Bronchial epithelial cell (primary cell): ENCODE measurements around the gene SMIM15. TPM values are rescaled to one million over a fixed set of nuclear protein-coding genes. Genes with fewer than 3 reads are reported as not detected.

Source experiments
- DNase-seq: peaks from one replicate; pipeline ENCODE4 v3.0.0-alpha.2; 2010; ENCODE audit warnings: low read depth
- FAIRE-seq: peaks from 2 replicates; lab custom pipeline; 2011; peaks lifted over from hg19 to GRCh38; lab: Jason Lieb, UNC
- H3K27me3 ChIP-seq: 2 replicates; pipeline ENCODE4 v1.5.1; 2011; ENCODE audit warnings: low read length; ENCODE audit not compliant: control insufficient read depth, insufficient read depth
- H3K36me3 ChIP-seq: 2 replicates; pipeline ENCODE4 v1.5.1; 2011; ENCODE audit warnings: low read length; ENCODE audit not compliant: control insufficient read depth, insufficient read depth
- H3K4me3 ChIP-seq: 2 replicates; pipeline ENCODE4 v1.5.1; 2011; ENCODE audit warnings: mild to moderate bottlenecking, low read depth, low read length, control low read depth
- CTCF ChIP-seq: IDR thresholded peaks from 2 replicates; pipeline ENCODE4 v1.5.1; 2011; ENCODE audit warnings: mild to moderate bottlenecking, moderate library complexity, low read length, control low read depth, inconsistent platforms; ENCODE audit not compliant: insufficient read depth, severe bottlenecking
- total RNA-seq: library from RNA; depleted of rRNA; stranded (reverse); fragments of >200 nt; gene quantifications from 2 replicates; pipeline ENCODE4 v1.2.1, GENCODE V29; 2014

Gene SMIM15
- total RNA-seq, 1 donor from 2014 or later = 104 TPM

DNA sequence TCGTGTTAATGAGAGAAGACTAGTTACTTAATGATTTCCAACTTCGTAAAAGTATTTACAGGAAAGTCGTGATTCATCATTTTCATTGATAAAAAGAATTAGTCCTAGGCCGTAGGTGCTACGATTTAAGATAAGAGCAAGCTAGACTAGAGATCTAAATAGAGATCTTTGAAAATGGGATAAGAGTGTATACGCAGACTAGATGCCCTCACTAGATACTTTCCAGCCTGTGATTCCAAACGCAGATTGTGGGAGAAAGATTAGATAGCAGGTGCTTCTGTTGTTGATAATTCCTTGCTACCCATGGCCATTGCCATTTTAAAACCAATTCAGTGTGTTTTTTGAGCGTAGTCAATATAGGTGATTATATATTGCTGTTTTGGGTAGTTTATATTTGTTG lies 6.7 kb upstream of the SMIM15 start:
- H3K27me3 ChIP-seq = no peaks in the 10 kb centered on the region
- TF ChIP-seq CTCF = no peak
- FAIRE-seq (no peak), DNase-seq (no peak)
- no peaks in the 10 kb centered on the region for H3K36me3 ChIP-seq
- no peak overlapping the region for H3K4me3 ChIP-seq

GRCh38 chr5:61167382-61167781 lies 5.1 kb upstream of the SMIM15 start:
- FAIRE-seq (no peak), DNase-seq (peak; percentile 37)
- peak; percentile 34 for TF ChIP-seq CTCF
- no peaks in the 10 kb centered on the region for H3K27me3 ChIP-seq
- H3K36me3 ChIP-seq = no peaks in the 10 kb centered on the region
- H3K4me3 ChIP-seq = no peak overlapping the region

GRCh38 chr5:61163905-61164304 lies 1.6 kb upstream of the SMIM15 start:
- FAIRE-seq (no peak), DNase-seq (no peak)
- H3K4me3 ChIP-seq = no peak overlapping the region
- no peak for TF ChIP-seq CTCF
- H3K27me3 ChIP-seq = no peaks in the 10 kb centered on the region
- peaks cover 1% of the 10 kb centered on the region for H3K36me3 ChIP-seq

GRCh38 chr5:61162832-61163567 lies 732 bp upstream of the SMIM15 start:
- TF ChIP-seq CTCF = no peak
- H3K27me3 ChIP-seq = no peaks in the 10 kb centered on the region
- peak; percentile 89 for DNase-seq
- peak overlapping the region; percentile 75 for H3K4me3 ChIP-seq
- peaks cover 1% of the 10 kb centered on the region for H3K36me3 ChIP-seq
- FAIRE-seq = no peak

DNA sequence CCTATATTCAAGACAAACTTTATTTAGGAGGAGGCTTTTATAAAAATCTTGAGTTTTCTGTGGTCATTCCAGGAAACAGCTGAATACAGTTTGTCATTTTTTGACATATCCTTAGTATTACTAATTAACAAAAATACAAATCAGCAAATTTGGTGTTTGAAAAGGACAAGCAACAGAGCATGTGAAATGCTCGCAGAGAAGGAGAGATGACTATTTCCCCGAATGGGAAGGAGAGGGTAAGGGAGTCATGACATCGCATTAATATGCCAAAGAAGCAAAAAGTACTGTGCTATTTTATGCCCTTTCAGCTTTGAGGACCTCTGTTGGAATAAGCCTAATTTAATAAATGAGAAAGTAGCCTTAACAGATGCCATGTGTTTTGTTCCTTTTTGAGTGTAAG lies 1.8 kb downstream of the SMIM15 start:
- FAIRE-seq (no peak), DNase-seq (no peak)
- Histone ChIP-seq H3K4me3 (no peak overlapping the region), H3K36me3 (peaks cover 1% of the 10 kb centered on the region), H3K27me3 (no peaks in the 10 kb centered on the region)
- TF ChIP-seq CTCF = no peak

DNA sequence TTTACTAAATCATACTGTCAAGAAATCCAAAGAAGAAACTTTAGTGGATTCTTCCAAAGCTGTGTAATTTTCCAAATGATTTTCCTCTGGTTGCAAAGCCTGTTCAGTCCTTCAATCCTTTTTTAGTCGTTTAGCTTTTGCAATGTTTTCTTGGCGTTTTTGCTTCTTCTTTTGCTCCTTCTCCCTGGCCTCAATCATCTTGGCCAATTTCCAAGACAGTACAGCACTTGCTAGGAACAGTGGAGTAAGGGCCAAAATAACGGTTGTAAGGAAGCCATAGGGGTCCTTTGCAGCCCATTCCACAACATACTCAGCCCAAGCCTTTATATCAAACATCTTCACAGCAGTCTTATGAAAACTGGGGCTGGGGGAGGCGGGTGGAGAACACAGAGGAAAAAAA lies 2.4 kb downstream of the SMIM15 start:
- H3K4me3 ChIP-seq = no peak overlapping the region
- no peak for TF ChIP-seq CTCF
- H3K36me3 ChIP-seq = peaks cover 1% of the 10 kb centered on the region
- FAIRE-seq (no peak), DNase-seq (no peak)
- H3K27me3 ChIP-seq = no peaks in the 10 kb centered on the region
